Measurements from ENCODE around the gene NUDCD3.

DNA sequence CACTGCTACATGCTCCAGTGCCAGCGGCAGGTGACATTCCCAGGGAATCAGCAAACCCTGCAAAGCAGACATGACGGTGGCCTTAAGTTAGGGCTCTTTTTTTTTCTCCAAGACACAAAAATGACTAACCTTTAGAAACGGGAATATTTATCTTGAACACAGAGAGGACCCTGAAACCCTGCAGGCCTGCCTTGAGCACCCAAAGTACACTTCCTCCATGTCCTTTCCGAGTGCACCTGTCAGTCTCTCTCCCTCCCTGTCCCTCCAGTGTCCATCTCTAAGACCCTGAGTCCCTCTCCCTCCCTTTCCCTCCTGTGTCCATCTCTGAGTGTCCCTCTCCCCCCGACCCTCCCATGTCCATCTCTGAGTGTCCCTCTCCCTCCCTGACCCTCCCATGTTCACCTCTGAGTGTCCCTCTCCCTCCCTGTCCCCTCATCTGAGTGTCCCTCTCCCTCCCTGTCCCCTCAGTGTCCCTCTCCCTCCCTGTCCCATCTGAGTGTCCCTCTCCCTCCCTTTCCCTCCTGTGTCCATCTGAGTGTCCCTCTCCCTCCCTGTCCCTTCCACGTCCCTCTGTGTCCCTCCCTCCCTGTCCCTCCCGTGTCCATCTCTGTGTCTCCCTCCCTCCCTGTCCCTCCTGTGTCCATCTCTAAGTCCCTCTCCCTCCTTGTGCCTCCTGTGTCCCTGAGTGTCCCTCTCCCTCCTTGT, 113.9 kb downstream of the NUDCD3 start:
- TF ChIP-seq, protein P1, sequence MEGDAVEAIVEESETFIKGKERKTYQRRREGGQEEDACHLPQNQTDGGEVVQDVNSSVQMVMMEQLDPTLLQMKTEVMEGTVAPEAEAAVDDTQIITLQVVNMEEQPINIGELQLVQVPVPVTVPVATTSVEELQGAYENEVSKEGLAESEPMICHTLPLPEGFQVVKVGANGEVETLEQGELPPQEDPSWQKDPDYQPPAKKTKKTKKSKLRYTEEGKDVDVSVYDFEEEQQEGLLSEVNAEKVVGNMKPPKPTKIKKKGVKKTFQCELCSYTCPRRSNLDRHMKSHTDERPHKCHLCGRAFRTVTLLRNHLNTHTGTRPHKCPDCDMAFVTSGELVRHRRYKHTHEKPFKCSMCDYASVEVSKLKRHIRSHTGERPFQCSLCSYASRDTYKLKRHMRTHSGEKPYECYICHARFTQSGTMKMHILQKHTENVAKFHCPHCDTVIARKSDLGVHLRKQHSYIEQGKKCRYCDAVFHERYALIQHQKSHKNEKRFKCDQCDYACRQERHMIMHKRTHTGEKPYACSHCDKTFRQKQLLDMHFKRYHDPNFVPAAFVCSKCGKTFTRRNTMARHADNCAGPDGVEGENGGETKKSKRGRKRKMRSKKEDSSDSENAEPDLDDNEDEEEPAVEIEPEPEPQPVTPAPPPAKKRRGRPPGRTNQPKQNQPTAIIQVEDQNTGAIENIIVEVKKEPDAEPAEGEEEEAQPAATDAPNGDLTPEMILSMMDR (conservative IDR thresholded peaks at IDR 0.05; ENCODE audit: low read depth, low read length) = no peak
- no peak for TF ChIP-seq EZH2 (IDR thresholded peaks at IDR 0.05; ENCODE audit: low read length, unreplicated experiment)
- TF ChIP-seq EZH2phosphoT487 (IDR thresholded peaks at IDR 0.05; ENCODE audit: borderline replicate concordance, low read length) = no peak

Measured in PC-3 (cell line).